KMS-11 (cell line): Measurements from ENCODE around the gene ARHGDIA.

ENCODE experiments used
- H2AFZ ChIP-seq: fragments of 200-600 bp; sonication (generic); 2 replicates; pipeline ENCODE4 v1.6.1; 2016; ENCODE audit warnings: antibody characterized with exemption, mixed run types, low read depth
- H3K27ac ChIP-seq: fragments of 200-600 bp; sonication (generic); 2 replicates; pipeline ENCODE4 v1.6.1; 2016; ENCODE audit warnings: mild to moderate bottlenecking, mixed run types
- H3K27me3 ChIP-seq: fragments of 200-600 bp; sonication (generic); 2 replicates; pipeline ENCODE4 v1.6.1; 2017; ENCODE audit warnings: mild to moderate bottlenecking, low read depth, mixed run types, moderate library complexity; ENCODE audit not compliant: insufficient read depth
- H3K36me3 ChIP-seq: fragments of 200-600 bp; sonication (generic); 2 replicates; pipeline ENCODE4 v1.6.1; 2017; ENCODE audit warnings: mild to moderate bottlenecking, mixed run types; ENCODE audit not compliant: insufficient read depth
- H3K4me1 ChIP-seq: fragments of 200-600 bp; sonication (generic); 2 replicates; pipeline ENCODE4 v1.6.1; 2016; ENCODE audit warnings: mild to moderate bottlenecking, low read depth, mixed run types; ENCODE audit not compliant: poor library complexity, severe bottlenecking
- H3K4me2 ChIP-seq: fragments of 200-600 bp; sonication (generic); 2 replicates; pipeline ENCODE4 v1.7.0; 2016; ENCODE audit warnings: mild to moderate bottlenecking, mixed run types
- H3K4me3 ChIP-seq: fragments of 200-600 bp; sonication (generic); IDR thresholded peaks from 2 replicates; pipeline ENCODE4 v1.6.1; 2017; ENCODE audit warnings: low read depth, low read length, mixed read lengths; ENCODE audit not compliant: insufficient read depth
- H3K79me2 ChIP-seq: fragments of 200-600 bp; sonication (generic); 2 replicates; pipeline ENCODE4 v1.6.1; 2016; ENCODE audit warnings: low read depth, mixed run types; ENCODE audit not compliant: insufficient read depth
- H3K9ac ChIP-seq: fragments of 200-600 bp; sonication (generic); 2 replicates; pipeline ENCODE4 v1.6.1; 2016; ENCODE audit warnings: mild to moderate bottlenecking, mixed run types
- H4K20me1 ChIP-seq: fragments of 200-600 bp; sonication (generic); 2 replicates; pipeline ENCODE4 v1.6.1; 2016; ENCODE audit warnings: mild to moderate bottlenecking, mixed run types; ENCODE audit not compliant: insufficient read depth
- TF ChIP-seq, protein P1 (sequence below): fragments of 200-600 bp; sonication (generic); conservative IDR thresholded peaks from 2 replicates; pipeline ENCODE4 v1.6.1; 2017; ENCODE audit warnings: low read depth, mild to moderate bottlenecking, antibody characterized with exemption, low read length, moderate library complexity, mixed read lengths

Gene ARHGDIA

DNA sequence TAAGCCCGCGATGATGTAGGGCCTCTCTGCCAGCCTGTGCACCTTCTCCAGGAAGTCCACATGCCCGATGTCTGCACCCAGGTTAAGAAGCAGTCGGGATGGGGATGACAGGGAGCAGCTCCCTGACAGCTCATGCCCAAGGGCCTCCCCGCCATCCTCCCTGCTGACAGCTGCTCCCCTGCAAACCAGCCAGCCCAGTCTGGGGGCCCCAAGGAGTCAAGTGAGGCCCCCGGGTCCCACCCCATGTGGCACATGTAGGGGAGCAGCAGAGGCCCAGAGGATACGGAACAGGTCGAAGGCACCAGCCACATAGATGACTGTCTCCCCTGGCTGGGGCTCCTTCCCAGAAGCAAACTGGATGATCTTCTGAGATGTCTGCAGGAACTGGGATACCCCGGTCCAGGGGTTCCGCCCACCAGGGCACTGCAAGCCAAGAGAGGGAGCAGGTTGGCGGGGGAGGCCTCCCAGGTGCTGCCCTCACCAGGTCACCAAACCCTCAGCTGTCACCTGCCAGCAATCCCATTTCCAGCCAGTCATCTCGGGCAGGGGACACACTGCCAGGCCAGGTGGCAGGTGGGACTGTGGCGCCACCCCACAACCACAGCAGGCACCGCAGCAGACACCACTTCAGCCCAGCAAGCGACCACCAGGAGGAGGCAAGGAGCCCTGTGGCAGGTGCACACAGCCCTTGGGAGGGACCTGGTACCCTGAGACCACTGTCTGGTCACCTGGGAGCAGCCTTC, 35.5 kb upstream of the ARHGDIA start:
- no peak overlapping the region for H2AFZ ChIP-seq
- H3K9ac ChIP-seq = no peak overlapping the region
- H3K4me2 ChIP-seq = no peak overlapping the region
- TF ChIP-seq, protein P1, sequence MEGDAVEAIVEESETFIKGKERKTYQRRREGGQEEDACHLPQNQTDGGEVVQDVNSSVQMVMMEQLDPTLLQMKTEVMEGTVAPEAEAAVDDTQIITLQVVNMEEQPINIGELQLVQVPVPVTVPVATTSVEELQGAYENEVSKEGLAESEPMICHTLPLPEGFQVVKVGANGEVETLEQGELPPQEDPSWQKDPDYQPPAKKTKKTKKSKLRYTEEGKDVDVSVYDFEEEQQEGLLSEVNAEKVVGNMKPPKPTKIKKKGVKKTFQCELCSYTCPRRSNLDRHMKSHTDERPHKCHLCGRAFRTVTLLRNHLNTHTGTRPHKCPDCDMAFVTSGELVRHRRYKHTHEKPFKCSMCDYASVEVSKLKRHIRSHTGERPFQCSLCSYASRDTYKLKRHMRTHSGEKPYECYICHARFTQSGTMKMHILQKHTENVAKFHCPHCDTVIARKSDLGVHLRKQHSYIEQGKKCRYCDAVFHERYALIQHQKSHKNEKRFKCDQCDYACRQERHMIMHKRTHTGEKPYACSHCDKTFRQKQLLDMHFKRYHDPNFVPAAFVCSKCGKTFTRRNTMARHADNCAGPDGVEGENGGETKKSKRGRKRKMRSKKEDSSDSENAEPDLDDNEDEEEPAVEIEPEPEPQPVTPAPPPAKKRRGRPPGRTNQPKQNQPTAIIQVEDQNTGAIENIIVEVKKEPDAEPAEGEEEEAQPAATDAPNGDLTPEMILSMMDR = 0 out of 2 replicates have a peak, but pooled peaks have one; percentile 18
- H3K27me3 ChIP-seq = no peaks in the 10 kb centered on the region
- no peaks in the 10 kb centered on the region for H3K79me2 ChIP-seq
- H3K27ac ChIP-seq = no peak overlapping the region
- H4K20me1 ChIP-seq = no peaks in the 10 kb centered on the region
- H3K4me1 ChIP-seq = peaks cover 14% of the 10 kb centered on the region
- no peak overlapping the region for H3K4me3 ChIP-seq
- no peaks in the 10 kb centered on the region for H3K36me3 ChIP-seq

DNA sequence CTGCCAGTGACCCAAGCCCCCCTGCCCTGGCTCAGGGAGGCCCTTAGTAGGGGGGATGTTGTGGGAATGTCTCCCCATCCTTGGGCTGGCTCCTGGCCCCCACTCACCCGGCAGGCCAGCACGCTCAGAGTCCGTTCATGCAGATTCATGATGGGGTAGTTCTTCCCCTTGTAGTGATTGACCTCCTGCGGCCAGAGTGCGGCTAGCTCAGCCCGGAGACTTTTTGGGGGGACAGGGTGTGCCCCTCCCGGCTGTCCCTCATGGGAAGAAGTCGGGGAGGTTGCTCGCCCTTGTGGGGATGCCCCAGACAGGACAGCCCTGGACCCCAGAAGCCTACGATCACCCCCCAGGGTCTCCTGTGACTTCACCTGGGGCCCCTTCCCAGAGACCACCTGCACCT, 34.9 kb upstream of the ARHGDIA start:
- H3K4me1 ChIP-seq = peaks cover 13% of the 10 kb centered on the region
- no peak overlapping the region for H2AFZ ChIP-seq
- no peaks in the 10 kb centered on the region for H3K36me3 ChIP-seq
- no peaks in the 10 kb centered on the region for H3K79me2 ChIP-seq
- no peak overlapping the region for H3K9ac ChIP-seq
- no peak overlapping the region for H3K4me2 ChIP-seq
- no peak overlapping the region for H3K4me3 ChIP-seq
- no peaks in the 10 kb centered on the region for H4K20me1 ChIP-seq
- H3K27me3 ChIP-seq = no peaks in the 10 kb centered on the region
- H3K27ac ChIP-seq = no peak overlapping the region
- TF ChIP-seq, protein P1 = no peak

DNA sequence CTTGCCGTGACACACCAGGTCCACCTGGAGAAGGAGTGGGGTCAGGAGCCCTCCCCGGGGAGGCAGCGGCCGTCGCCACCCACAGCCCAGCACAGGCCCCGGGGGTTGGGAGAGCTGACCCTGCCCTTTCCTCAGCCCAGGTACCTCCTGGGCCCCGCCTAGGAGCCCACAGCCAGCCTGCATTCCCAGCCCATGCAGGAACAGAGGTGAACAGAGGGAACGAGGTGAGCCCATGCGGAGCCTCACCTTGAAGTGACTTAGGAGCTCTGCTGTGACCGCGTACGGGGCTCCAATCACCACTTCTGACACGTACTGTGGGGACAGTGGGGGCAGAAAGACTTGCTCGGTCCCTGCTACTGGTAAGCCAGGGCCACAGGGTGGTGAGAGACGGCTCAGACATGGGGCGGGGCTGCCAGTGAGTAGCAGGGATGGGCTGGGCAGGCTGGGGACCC, 34.3 kb upstream of the ARHGDIA start:
- no peaks in the 10 kb centered on the region for H3K36me3 ChIP-seq

DNA sequence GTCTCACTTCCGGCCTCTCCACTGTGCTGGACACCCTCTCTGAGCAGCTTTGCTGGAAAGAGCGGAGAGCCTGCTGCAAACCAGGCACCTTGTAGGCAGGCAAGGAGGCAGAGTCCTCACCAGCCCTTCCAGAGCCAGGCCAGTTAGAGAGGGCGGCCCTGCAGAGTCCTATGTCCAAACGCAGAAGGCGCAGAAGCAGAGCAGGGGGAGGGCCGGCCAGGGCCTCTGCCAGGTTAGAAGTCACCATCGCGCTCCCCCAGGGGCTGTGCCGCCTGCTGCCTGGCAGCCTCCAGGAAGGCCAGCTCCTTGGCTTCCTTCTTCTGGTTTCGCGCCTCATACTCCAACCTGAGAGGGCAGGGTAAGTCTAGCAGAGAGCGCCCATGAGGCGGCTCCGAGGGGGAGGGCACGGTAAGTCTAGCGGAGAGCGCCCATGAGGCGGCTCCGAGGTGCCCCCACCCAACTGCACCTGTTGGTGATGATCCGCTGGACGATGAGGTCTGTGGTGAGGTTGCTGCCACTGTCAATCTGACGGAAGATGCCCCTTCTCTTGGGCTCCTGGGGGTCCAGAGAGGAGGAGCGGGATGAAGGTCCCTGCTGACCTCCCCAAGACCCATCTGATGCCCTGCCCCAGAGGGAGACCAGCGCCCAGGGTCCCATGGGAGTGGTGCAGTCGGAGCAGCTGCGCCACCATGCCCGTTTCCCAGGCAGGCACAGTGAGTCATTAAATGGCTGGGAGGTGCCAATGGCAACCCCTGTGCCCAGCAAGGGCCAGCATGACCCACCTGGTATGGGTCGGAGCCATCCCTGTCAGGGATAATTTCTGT, 33.7 kb upstream of the ARHGDIA start:
- H3K9ac ChIP-seq = no peak overlapping the region
- H4K20me1 ChIP-seq = no peaks in the 10 kb centered on the region
- H3K27me3 ChIP-seq = no peaks in the 10 kb centered on the region
- no peaks in the 10 kb centered on the region for H3K36me3 ChIP-seq
- no peak overlapping the region for H3K4me2 ChIP-seq
- no peak overlapping the region for H2AFZ ChIP-seq
- no peak overlapping the region for H3K27ac ChIP-seq
- peaks cover 4% of the 10 kb centered on the region for H3K4me1 ChIP-seq
- no peak overlapping the region for H3K4me3 ChIP-seq
- TF ChIP-seq, protein P1 = no peak
- H3K79me2 ChIP-seq = no peaks in the 10 kb centered on the region

More for the DNA sequence above, 34.3 kb upstream of the ARHGDIA start:
- Histone ChIP-seq H3K27me3 (no peaks in the 10 kb centered on the region), H3K4me1 (peaks cover 11% of the 10 kb centered on the region), H3K79me2 (no peaks in the 10 kb centered on the region), H2AFZ (no peak overlapping the region), H4K20me1 (no peaks in the 10 kb centered on the region), H3K4me3 (no peak overlapping the region), H3K9ac (no peak overlapping the region), H3K4me2 (no peak overlapping the region), H3K27ac (no peak overlapping the region)
- TF ChIP-seq, protein P1 = no peak
